GM23248 (cell line): ENCODE results near the gene MICB. TPM values are rescaled to one million over a fixed set of nuclear protein-coding genes. Genes with fewer than 3 reads are reported as not detected.

Experiments
- DNase-seq: peaks from one replicate; pipeline ENCODE4 v3.0.0-alpha.2; 2015
- H2AFZ ChIP-seq: fragments of 200-600 bp; sonication (generic); 2 replicates; pipeline ENCODE4 v1.6.1; 2016; ENCODE audit warnings: antibody characterized with exemption
- H3F3A ChIP-seq: fragments of 200-600 bp; sonication (generic); 2 replicates; pipeline ENCODE4 v1.6.1; 2016; ENCODE audit warnings: mild to moderate bottlenecking, antibody characterized with exemption, mixed run types; ENCODE audit not compliant: insufficient read depth
- H3K27ac ChIP-seq: fragments of 200-600 bp; sonication (generic); 2 replicates; pipeline ENCODE4 v1.5.1; 2016; ENCODE audit warnings: mild to moderate bottlenecking
- H3K27me3 ChIP-seq: fragments of 200-600 bp; sonication (generic); replicated peaks from 2 replicates; pipeline ENCODE4 v1.6.1; 2016; ENCODE audit warnings: mild to moderate bottlenecking; ENCODE audit not compliant: insufficient read depth
- H3K36me3 ChIP-seq: fragments of 200-600 bp; sonication (generic); 2 replicates; pipeline ENCODE4 v1.6.1; 2016; ENCODE audit warnings: low read depth, mild to moderate bottlenecking
- H3K4me1 ChIP-seq: fragments of 200-600 bp; sonication (generic); 2 replicates; pipeline ENCODE4 v1.6.1; 2016; ENCODE audit warnings: mild to moderate bottlenecking; ENCODE audit not compliant: insufficient read depth
- H3K4me2 ChIP-seq: fragments of 200-600 bp; sonication (generic); one replicate; pipeline ENCODE4 v1.6.1; 2016; ENCODE audit warnings: mild to moderate bottlenecking; ENCODE audit not compliant: unreplicated experiment
- H3K4me3 ChIP-seq: fragments of 200-600 bp; sonication (generic); 2 replicates; pipeline ENCODE4 v1.5.1; 2016; ENCODE audit warnings: mild to moderate bottlenecking
- H3K79me2 ChIP-seq: fragments of 200-600 bp; sonication (generic); 2 replicates; pipeline ENCODE4 v1.6.1; 2016; ENCODE audit warnings: mild to moderate bottlenecking; ENCODE audit not compliant: insufficient read depth
- H3K9ac ChIP-seq: fragments of 200-600 bp; sonication (generic); 2 replicates; pipeline ENCODE4 v1.6.1; 2016; ENCODE audit warnings: mild to moderate bottlenecking
- H3K9me2 ChIP-seq: fragments of 200-600 bp; sonication (generic); 2 replicates; pipeline ENCODE4 v1.6.1; 2016; ENCODE audit warnings: mixed run types, mild to moderate bottlenecking, moderate library complexity; ENCODE audit not compliant: insufficient read depth
- H3K9me3 ChIP-seq: fragments of 200-600 bp; sonication (generic); one replicate; pipeline ENCODE4 v1.6.1; 2017; ENCODE audit warnings: low read depth
- H4K20me1 ChIP-seq: fragments of 200-600 bp; sonication (generic); 2 replicates; pipeline ENCODE4 v1.6.0; 2016; ENCODE audit not compliant: insufficient read depth
- EZH2 ChIP-seq: fragments of 200-600 bp; sonication (generic); IDR thresholded peaks from 2 replicates; pipeline ENCODE4 v1.6.1; 2018; ENCODE audit warnings: antibody characterized with exemption, mild to moderate bottlenecking; ENCODE audit not compliant: insufficient read depth, poor library complexity, severe bottlenecking
- EZH2phosphoT487 ChIP-seq: fragments of 200-600 bp; sonication (generic); IDR thresholded peaks from 2 replicates; pipeline ENCODE4 v1.6.1; 2018; ENCODE audit warnings: antibody characterized with exemption, moderate library complexity, mild to moderate bottlenecking, low read depth; ENCODE audit not compliant: insufficient read depth
- WGBS, 2 experiments: methylation state at CpG; one replicate each; pipeline ENCODE4 v1.1.6; 2015 to 2017; ENCODE audit warnings: low lambda C conversion rate in 2 of 2, low coverage in 1 of 2; ENCODE audit errors: missing lambda C conversion rate in 2 of 2; 5-methylcytosine and 5-hydroxymethylcytosine counted together
- in situ Hi-C: fragments of 300-500 bp; cut with MboI; formaldehyde crosslinking; loops from 2 replicates; pipeline ENCODE4 v1.15.0; 2020
- polyA plus RNA-seq: library from polyadenylated mRNA; unstranded; fragments of >200 nt; fragmentation: Nextera tagmentation; extraction: Ambion mirVana; gene quantifications from 2 replicates; pipeline ENCODE4 v1.2.1, GENCODE V29; 2016
- total RNA-seq: library from RNA; depleted of rRNA; stranded (reverse); fragments of >200 nt; shearing (Covaris generic); gene quantifications from 2 replicates; pipeline ENCODE4 v1.2.3, GENCODE V29; 2014

Gene MICB
- total and polyA plus RNA-seq, 2 experiments from 2014 or later: 4.1 to 4.2 TPM

GRCh38 chr6:31538805-31539400 is 41.0 kb downstream of the MICB start:
- H3K9me2 ChIP-seq: no peaks in the 10 kb centered on the region
- in situ Hi-C loops: no loop called here
- no peaks in the 10 kb centered on the region for H3K9me3 ChIP-seq
- H4K20me1 ChIP-seq: peaks cover 32% of the 10 kb centered on the region
- H3K27me3 ChIP-seq: no peaks in the 10 kb centered on the region
- no peak for TF ChIP-seq EZH2
- no peak for TF ChIP-seq EZH2phosphoT487
- no peak for DNase-seq
- peaks cover 19% of the 10 kb centered on the region for H3K4me1 ChIP-seq
- H3K79me2 ChIP-seq: peaks cover 93% of the 10 kb centered on the region
- 60 to 72% methylated on average over 6 of the region's 6 CpGs for WGBS, 2 experiments
- peak overlapping the region; percentile 98 for H3K9ac ChIP-seq
- H3K36me3 ChIP-seq: peaks cover 61% of the 10 kb centered on the region
- peak overlapping the region; percentile 91 for H3K4me2 ChIP-seq
- peaks cover 38% of the 10 kb centered on the region for H3F3A ChIP-seq
- H2AFZ ChIP-seq: no peak overlapping the region
- peak overlapping the region; percentile 96 for H3K4me3 ChIP-seq
- no peak overlapping the region; the same call in 1 of the 2 replicates for H3K27ac ChIP-seq

- H3K27me3 ChIP-seq: no peaks in the 10 kb centered on the region
- peak overlapping the region; percentile 96 for H3K4me3 ChIP-seq
- no peak overlapping the region for H2AFZ ChIP-seq
- WGBS, 2 experiments: 1 to 2% methylated on average over 4 of the region's 4 CpGs
- peaks cover 23% of the 10 kb centered on the region for H3F3A ChIP-seq
- H3K9me3 ChIP-seq: no peaks in the 10 kb centered on the region
- H4K20me1 ChIP-seq: peaks cover 32% of the 10 kb centered on the region
- DNase-seq: no peak
- peaks cover 44% of the 10 kb centered on the region for H3K36me3 ChIP-seq
- no peaks in the 10 kb centered on the region for H3K9me2 ChIP-seq
- in situ Hi-C loops: loop anchor here (5.0 kb wide), 1 partner anchor 62 kb away; no protein-coding TSS in a partner anchor
- H3K4me1 ChIP-seq: peaks cover 19% of the 10 kb centered on the region
- peak overlapping the region; percentile 98 for H3K9ac ChIP-seq
- TF ChIP-seq EZH2: no peak
- TF ChIP-seq EZH2phosphoT487: no peak
- peaks cover 76% of the 10 kb centered on the region for H3K79me2 ChIP-seq
- peak overlapping the region; percentile 91 for H3K4me2 ChIP-seq
- H3K27ac ChIP-seq: peak overlapping the region; percentile 96
These were observed 42.7 kb downstream of the MICB start for GRCh38 chr6:31540640-31541039.

- Histone ChIP-seq H3K9me3 (no peaks in the 10 kb centered on the region), H3K4me3 (peak overlapping the region; percentile 96), H3K4me2 (peak overlapping the region; percentile 91), H3K4me1 (peaks cover 19% of the 10 kb centered on the region), H3K27me3 (no peaks in the 10 kb centered on the region), H4K20me1 (peaks cover 27% of the 10 kb centered on the region), H3K9ac (peak overlapping the region; percentile 98), H3K27ac (peak overlapping the region; percentile 96), H2AFZ (peak overlapping the region; percentile 83), H3K9me2 (no peaks in the 10 kb centered on the region), H3F3A (peaks cover 18% of the 10 kb centered on the region), H3K36me3 (peaks cover 39% of the 10 kb centered on the region), H3K79me2 (peaks cover 71% of the 10 kb centered on the region)
- WGBS, 2 experiments: 1% methylated on average over 21 of the region's 21 CpGs
- in situ Hi-C loops: loop anchor here (5.0 kb wide), 1 partner anchor 61 kb away; no protein-coding TSS in a partner anchor
- TF ChIP-seq EZH2phosphoT487: no peak
- no peak for TF ChIP-seq EZH2
- DNase-seq: peak; percentile 81
These were observed 43.2 kb downstream of the MICB start for GRCh38 chr6:31541059-31541657.

GRCh38 chr6:31541658-31542521 is 43.9 kb downstream of the MICB start, which contains the start of gene DDX39B:
TSS of gene DDX39B (minus strand) at chr6:31542003. CDS start at chr6:31540532, 1,471 bp downstream.
- no peaks in the 10 kb centered on the region for H3K9me3 ChIP-seq
- peaks cover 64% of the 10 kb centered on the region for H3K79me2 ChIP-seq
- peaks cover 27% of the 10 kb centered on the region for H4K20me1 ChIP-seq
- peak; percentile 99 for DNase-seq
- H3K4me1 ChIP-seq: peaks cover 19% of the 10 kb centered on the region
- peak within 1 kb of the TSS; percentile 83 for H2AFZ ChIP-seq
- H3F3A ChIP-seq: peaks cover 15% of the 10 kb centered on the region; the same call in 1 of the 2 replicates
- no peaks in the 10 kb centered on the region for H3K27me3 ChIP-seq
- H3K4me2 ChIP-seq: peak within 1 kb of the TSS; percentile 91
- in situ Hi-C loops: loop anchor here (5.0 kb wide), 1 partner anchor 60 kb away; no protein-coding TSS in a partner anchor
- H3K27ac ChIP-seq: peak within 1 kb of the TSS; percentile 96
- peak within 1 kb of the TSS; percentile 96 for H3K4me3 ChIP-seq
- peaks cover 31% of the 10 kb centered on the region for H3K36me3 ChIP-seq
- peak within 1 kb of the TSS; percentile 98 for H3K9ac ChIP-seq
- 0 to 2% methylated on average over 42 to 43 of the region's 43 CpGs for WGBS, 2 experiments
- TF ChIP-seq EZH2 (no peak), EZH2phosphoT487 (no peak)
- no peaks in the 10 kb centered on the region for H3K9me2 ChIP-seq
